GM19395 (cell line): ENCODE data around the gene SCYL3.

Experiments
- ATAC-seq: cut with Tn5 transposase; IDR thresholded peaks from one replicate; pipeline ENCODE4 v1.9.1; 2021; ENCODE audit warnings: mild to moderate bottlenecking, moderate library complexity; ENCODE audit not compliant: unreplicated experiment

The SCYL3 gene

GRCh38 chr1:169901115-169901514, 7.4 kb upstream of the SCYL3 start:
- no peak for ATAC-seq

GRCh38 chr1:169900571-169900970, 6.9 kb upstream of the SCYL3 start:
- no peak for ATAC-seq

GRCh38 chr1:169899519-169900217, 6.0 kb upstream of the SCYL3 start:
- no peak for ATAC-seq

GRCh38 chr1:169896013-169896412, 2.3 kb upstream of the SCYL3 start:
- ATAC-seq = no peak

GRCh38 chr1:169894424-169895145, 889 bp upstream of the SCYL3 start:
- ATAC-seq = no peak

GRCh38 chr1:169892927-169893644, 610 bp downstream of the SCYL3 start:
- ATAC-seq = peak; percentile 9

GRCh38 chr1:169892176-169892926, 1.3 kb downstream of the SCYL3 start:
- no peak for ATAC-seq

- ATAC-seq = no peak
Observed at GRCh38 chr1:169891539-169891885, 2.2 kb downstream of the SCYL3 start.

- ATAC-seq = peak; percentile 33
Observed at GRCh38 chr1:169890761-169891538, 2.7 kb downstream of the SCYL3 start.

- no peak for ATAC-seq
Observed at GRCh38 chr1:169889871-169890270, 3.8 kb downstream of the SCYL3 start.

- no peak for ATAC-seq
Observed at GRCh38 chr1:169886931-169887330, 6.8 kb downstream of the SCYL3 start.

- ATAC-seq = no peak
Observed at GRCh38 chr1:169886422-169886821, 7.3 kb downstream of the SCYL3 start.

- ATAC-seq = no peak
Observed at GRCh38 chr1:169885207-169885606, 8.5 kb downstream of the SCYL3 start.

GRCh38 chr1:169884634-169885033, 9.1 kb downstream of the SCYL3 start:
- ATAC-seq = no peak

GRCh38 chr1:169882039-169882511, 11.6 kb downstream of the SCYL3 start:
- ATAC-seq = no peak

GRCh38 chr1:169879034-169879840, 14.5 kb downstream of the SCYL3 start:
- ATAC-seq = no peak

- ATAC-seq = no peak
Observed at GRCh38 chr1:169878498-169878897, 15.2 kb downstream of the SCYL3 start.

GRCh38 chr1:169877800-169878491, 15.8 kb downstream of the SCYL3 start:
- ATAC-seq = no peak

- ATAC-seq = no peak
Observed at GRCh38 chr1:169874229-169874628, 19.5 kb downstream of the SCYL3 start.
